A204.1 (cell line): ENCODE results near the gene MED29.

Source experiments
- FAIRE-seq: peaks from 2 replicates; lab custom pipeline; 2012; peaks lifted over from hg19 to GRCh38; lab: Jason Lieb, UNC

Gene MED29

DNA sequence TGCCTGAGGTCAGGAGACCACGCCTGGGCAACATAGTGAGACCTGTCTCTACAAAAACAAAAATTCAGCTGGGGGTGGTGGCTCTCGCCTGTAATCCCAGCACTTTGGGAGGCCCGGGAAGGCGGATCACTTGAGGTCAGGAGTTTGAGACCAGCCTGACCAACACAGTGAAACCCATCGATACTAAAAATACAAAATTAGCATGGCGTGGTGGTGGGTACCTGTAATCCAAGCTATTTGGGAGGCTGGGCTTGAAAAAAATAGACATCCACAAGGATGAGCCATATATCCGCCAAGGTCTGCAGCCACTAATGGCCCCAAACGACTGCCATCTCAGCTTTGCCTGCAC is 41.5 kb downstream of the MED29 start:
- no peak for FAIRE-seq

DNA sequence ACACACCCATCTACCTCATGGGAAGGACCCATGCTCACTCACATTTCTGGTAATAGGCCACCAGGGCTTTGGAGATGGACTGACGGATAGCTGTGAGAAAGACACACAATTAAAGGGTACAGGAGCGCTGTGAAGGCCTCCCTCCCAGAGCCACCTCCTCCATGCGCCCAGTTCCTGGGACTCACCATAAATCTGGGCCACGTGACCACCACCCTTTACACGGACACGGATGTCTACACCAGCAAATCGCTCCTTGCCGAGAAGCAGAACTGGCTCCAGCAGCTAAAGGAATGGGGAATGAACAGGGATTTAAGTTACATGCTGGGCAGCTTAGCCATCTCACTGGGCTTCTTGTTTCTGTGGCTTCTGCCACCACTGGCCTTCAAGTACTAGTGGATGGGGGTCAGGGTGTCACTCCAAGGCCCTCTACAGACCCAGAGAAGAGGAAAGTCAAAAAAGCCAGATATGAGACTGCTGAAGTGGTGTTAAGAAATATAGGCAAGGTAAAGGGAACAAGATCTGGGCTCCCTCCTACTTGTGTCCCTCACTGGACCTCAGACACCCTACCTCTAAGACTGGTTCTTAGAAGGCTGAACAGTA is 42.4 kb downstream of the MED29 start:
- FAIRE-seq, result no peak

DNA sequence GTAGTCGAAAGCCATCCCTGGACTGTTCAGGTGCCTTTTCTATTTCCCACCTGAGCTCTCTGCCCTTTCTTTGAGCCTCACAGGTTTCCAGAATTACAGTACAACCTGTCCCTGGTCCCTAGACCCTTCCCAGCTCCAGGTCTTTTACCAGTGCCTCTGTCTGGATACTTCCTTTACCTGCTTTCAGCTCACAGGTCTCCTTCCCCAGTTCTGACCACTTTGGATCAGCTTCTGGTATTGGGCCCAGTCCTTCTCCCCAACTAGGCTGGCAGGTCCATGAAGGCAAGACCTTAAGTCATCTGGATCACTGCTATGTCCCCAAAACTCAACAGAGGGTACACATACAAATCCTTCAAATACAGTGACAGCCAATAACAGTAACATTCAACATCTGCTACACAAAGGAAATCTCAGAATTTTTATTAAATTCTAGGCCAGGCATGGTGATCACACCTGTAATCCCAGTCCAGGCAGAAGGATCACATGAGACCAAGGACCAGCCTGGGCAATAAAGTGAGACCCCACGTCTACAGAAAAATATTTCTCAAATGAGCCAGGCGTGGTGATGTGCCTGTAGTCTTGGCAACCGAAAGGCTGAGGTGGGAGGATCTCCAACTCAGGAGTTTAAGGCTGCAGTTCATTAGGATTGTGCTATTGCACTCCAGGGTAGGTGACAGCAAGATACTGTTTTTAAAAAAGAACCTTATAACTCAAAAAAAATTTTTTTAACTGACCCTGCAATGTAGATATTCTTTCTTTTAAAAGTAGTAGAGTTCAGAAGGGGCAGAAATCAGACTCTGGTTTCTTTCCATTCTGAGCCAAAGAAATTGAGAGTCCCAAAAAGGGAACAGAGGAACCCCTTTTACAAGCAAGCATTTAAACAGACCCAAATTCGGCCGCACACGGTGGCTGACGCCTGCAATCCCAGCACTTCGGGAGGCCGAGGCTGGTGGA is 43.2 kb downstream of the MED29 start:
- no peak for FAIRE-seq

DNA sequence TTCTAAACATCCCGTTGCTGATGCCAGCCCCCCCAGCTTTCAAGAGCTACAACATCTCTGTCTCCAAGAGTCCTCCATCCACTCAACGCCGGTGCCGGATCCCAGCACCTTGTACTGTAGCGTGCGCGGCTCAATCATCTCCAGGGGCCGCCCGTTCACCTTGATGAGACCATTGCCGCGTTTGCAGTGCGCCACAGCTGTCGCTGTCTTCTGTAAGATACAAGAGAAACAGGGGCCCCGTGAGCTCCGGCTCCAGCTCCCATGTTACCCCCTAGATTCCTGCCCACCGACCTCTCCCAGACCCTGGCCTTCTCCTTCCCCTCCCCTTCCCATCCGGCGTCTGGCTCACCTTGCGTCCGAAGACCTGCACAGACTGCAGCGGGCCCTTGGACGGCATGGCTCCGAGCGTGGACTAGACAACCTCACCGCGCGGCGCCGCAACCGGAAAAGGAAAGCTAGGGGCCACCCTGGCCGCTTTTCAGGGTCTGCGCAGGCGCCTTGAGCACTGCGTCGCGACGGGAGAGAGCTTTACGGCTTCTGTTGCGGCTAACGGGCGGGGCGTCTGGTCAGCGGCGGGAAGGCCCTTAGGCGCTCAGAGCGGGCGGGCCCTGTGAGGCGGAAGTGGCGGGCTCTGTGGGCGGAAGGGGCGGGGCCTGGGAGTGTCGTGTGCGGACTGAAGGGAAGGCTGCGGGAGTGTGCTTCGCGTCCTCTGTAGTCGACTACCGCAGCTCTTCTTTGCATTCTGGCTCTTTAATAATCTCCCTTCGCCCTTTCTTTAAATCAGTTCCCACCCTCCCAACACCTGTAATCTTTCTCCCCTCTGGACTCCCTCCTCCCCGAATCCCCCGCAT is 44.5 kb downstream of the MED29 start, which contains the start of gene RPS16:
TSS of gene RPS16 (minus strand) at position 451 of the 851 bp plus-strand sequence. CDS start at position 397, 54 bp downstream.
- FAIRE-seq, result peak; percentile 84

DNA sequence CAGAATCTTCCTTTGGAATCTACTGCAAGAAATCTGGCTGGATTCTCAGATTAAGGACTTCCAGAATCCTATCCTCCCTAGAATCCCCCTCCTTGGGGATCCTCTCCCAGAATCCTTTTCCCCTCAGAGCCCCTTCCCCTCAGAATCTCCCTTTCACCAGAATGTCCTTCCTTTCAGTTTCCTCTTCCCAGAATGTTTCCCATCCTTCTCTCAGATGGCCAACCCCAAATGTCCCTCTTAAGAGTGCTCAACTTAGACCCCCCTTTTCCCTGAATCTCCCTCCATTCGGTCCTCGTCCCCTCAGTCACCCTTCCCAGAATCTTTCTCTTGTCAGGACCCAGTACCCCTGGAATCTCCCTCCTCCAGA is 45.2 kb downstream of the MED29 start:
- FAIRE-seq, result no peak

DNA sequence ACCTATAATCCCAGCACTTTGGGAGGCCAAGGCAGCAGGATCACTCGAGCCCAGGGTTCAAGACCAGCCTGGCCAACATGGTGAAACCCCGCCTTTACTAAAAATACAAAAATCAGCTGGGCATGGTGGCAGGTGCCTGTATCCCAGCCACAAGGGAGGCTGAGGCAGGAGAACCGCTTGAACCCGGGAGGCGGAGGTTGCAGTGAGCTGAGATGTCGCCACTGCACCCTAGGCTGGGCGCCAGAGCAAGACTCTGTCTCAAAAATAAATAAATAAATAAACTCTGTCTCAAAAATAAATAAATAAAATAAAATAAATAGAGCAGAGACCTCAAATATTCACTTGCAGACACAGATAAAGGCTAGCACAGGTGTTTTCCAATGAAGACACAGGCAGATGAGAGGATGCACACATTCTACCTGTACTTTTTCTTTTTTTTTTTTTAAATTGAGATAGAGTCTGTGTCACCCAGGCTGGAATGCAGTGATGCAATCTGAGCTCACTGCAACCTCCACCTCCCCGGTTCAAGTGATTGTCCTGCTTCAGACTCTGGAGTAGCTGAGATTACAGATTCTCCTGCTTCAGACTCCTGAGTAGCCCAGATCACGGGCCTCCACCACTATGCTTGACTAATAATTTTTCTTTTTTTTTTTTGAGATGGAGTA is 47.2 kb downstream of the MED29 start:
- no peak for FAIRE-seq

DNA sequence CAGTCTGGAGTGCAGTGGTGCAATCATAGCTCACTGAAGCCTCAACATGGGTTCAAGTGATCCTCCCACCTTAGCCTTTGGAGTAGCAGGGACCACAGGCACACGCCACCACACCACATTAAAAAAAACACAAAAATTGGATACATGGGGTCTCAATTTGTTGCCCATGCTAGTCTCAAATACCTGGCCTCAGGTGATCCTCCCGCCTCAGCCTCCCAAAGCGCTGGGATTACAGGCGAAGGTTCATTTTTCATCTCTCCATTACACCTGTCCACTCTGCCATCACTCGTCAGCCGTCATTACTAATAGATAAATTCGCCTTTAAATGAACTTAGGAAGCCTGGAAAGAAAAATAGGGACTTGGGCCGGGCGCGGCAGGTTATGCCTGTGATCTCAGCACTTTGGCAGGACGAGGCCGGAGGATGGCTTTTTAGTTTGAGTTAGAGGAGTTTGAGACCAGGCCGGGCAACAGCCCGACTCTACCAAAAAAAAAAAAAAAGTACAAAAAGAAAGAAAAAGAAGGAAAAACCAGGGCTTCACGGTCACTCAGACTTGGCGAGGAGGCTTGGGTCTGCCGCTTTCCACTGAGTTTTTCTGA is 53.5 kb downstream of the MED29 start:
- no peak for FAIRE-seq

DNA sequence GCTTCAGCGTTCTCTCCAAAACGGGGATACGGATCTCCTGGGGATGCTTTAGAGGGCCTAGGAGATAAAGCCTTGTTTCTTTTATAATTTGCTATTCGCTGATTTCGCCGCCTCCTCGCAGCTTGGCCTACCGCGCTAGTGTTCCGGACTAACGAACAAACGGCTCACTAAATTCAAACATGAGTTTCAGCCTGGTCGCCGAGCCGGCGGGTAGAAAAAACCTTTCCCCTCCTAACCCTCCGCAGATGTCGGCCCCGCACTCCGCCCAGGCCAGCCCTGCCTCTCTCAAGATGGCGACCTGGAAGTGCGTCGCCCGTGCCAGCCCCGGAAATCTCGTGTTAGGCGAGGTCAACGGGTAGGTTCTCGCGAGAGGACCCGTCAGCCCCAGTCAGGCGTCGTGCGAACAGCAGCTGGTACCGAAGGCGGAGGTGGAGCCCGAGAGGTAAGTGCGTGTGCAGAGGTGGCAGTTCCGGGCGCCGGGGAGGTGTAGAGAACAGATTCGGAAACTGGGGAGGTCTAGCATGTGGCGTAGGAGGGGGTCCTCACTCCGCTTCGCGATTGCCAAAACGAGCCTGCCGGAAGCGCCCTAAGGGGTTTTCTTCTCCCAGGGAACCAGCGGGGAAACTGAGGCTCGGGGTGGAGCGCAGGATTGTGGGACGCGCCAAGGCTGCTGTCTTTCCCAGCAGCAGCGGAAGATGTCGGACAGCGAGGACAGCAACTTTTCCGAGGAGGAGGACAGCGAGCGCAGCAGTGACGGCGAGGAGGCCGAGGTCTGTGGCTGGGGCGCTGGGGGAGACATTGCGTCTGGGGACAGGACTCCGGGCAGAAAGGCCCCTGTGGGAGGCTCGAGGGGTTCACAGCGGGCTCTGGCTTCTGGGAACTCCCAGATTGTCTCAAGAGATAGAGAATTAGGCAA is 54.3 kb downstream of the MED29 start, which contains the start of gene SUPT5H:
TSS of gene SUPT5H (plus strand) at position 387 of the 916 bp plus-strand sequence. CDS start at position 696, 309 bp downstream.
- no peak for FAIRE-seq

DNA sequence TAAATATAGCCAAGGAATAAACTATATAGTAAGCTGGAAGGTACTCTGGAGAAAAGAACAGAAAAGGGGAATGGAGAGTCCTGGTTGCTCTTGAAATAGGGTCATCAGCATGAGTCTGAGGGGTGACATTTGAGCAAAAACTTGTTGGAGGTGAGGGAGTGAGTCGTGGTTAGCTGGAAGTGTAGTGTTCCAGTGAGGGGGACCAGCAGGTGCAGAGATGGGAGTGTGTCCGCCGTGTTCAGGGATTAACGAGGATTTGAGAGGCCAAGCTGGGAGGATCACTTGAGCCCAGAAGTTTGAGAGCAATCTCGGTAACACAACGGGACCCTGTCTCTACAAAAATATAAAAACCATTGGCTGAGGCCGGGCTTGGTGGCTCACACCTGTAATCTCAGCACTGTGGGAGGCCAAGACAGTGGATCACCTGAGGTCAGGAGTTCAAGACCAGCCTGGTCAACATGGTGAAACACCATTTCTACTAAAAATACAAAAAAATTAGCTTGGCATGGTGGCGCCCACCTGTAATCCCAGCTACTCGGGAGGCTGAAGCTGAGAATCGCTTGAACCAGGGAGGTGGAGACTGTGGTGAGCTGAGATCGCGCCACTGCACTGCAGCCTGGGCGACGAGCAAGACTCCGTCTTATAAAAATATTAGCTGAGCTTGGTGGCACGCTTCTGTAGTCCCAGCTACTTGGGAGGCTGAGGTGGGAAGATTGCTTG is 55.3 kb downstream of the MED29 start:
- no peak for FAIRE-seq

DNA sequence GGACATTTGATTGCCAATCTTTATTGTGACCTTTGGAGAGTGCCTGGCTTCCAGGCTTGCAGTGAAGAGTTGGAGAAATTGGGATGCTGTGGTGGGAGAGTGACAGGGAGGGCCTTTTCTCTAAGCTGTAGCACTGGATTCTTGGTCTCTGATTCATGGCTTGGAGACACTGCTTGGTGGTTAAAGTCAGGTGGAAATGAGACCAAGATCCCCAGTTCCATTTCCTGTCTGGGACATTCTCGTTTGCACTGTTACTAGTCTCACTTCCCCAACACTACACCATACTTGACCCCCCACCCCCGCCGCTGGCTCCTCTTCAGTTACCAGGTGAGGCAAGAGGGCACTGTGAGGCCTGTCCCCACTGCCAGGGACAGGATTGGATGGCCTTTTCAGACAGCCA is 57.1 kb downstream of the MED29 start:
- FAIRE-seq, result no peak

DNA sequence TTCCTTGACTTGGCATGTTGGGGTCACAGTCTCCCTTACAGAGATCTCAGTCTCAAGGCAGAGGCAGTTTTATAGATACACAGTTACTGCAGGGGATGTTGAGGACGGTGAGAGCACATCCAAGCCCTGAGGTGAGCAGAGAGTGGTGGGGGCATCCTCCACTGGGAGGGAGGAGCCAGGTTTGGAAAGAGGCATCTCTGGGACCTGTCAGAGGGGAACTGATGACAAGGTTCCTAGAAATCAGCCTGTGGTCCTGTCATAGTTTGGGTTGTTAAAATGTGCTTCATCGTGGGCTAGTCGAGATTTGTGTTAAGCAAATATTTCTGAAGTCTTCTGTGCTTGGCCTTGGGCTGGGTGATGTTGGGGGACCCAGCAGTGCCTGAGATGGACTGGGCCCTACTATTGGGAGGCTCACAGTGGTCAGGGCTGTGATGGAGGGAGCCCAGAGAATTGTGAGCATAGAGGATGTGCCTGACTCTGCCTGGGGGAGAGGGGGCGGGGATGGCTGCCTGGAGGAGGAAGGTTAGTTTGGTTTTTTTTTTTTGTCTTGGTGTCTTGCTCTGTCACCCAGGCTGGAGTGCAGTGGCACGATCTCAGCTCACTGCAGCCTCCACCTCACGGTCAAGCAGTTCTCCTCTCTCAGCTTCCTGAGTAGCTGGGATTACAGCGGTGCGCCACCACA is 58.1 kb downstream of the MED29 start:
- FAIRE-seq, result no peak
